Common myeloid progenitor, CD34-positive (primary cell): ENCODE data around the gene MMD2.

Source experiments
- CTCF ChIA-PET: fragments of 350-600 bp; sonication (Branson Sonifier 250); formaldehyde crosslinking; loops from one replicate; lab custom pipeline; 2021; ENCODE audit warnings: antibody characterized with exemption; lab: Charles Lee
- POLR2A ChIA-PET: fragments of 350-600 bp; sonication (Branson Sonifier 250); formaldehyde crosslinking; loops from one replicate; lab custom pipeline; 2021; ENCODE audit warnings: antibody characterized with exemption; lab: Charles Lee
- DNase-seq, 3 donors: peaks; one replicate each; pipeline versions ENCODE4 v3.0.0 to v3.0.0-alpha.2; 2013
- H3K27ac ChIP-seq, 2 experiments: 1 replicate in 1 of 2; 2 replicates in 1 of 2; pipeline ENCODE4 v1.7.0; 2013; ENCODE audit warnings: inconsistent platforms in 2 of 2, low read length in 2 of 2, mild to moderate bottlenecking in 2 of 2, low read depth in 1 of 2, moderate library complexity in 1 of 2; ENCODE audit not compliant: severe bottlenecking in 2 of 2, insufficient read depth in 1 of 2, poor library complexity in 1 of 2
- H3K27me3 ChIP-seq, 5 experiments: replicated peaks in 2 of 5; 1 replicate in 3 of 5; 2 replicates in 2 of 5; pipeline versions ENCODE4 v1.6.1 to v1.7.0; 2013; ENCODE audit warnings: low read length in 4 of 5, mild to moderate bottlenecking in 2 of 5, moderate library complexity in 2 of 5, inconsistent platforms in 1 of 5; ENCODE audit not compliant: insufficient read depth in 5 of 5, control insufficient read depth in 4 of 5
- H3K36me3 ChIP-seq, 4 experiments: 1 replicate in 2 of 4; 2 replicates in 2 of 4; pipeline versions ENCODE4 v1.6.1 to v1.7.0; 2013; ENCODE audit warnings: low read length in 3 of 4, control low read depth in 1 of 4, mild to moderate bottlenecking in 1 of 4; ENCODE audit not compliant: control insufficient read depth in 4 of 4, insufficient read depth in 4 of 4
- H3K4me1 ChIP-seq, 4 experiments: 1 replicate in 3 of 4; 2 replicates in 1 of 4; pipeline versions ENCODE4 v1.6.1 to v1.7.1; 2013; ENCODE audit warnings: low read length in 3 of 4, mild to moderate bottlenecking in 3 of 4, control low read depth in 1 of 4, inconsistent platforms in 1 of 4, moderate library complexity in 1 of 4; ENCODE audit not compliant: control insufficient read depth in 4 of 4, insufficient read depth in 4 of 4; ENCODE audit errors: control extremely low read depth in 1 of 4
- H3K4me3 ChIP-seq, 7 experiments: 1 replicate in 4 of 7; 2 replicates in 3 of 7; pipeline versions ENCODE4 v1.5.1 to v1.7.0; 2013; ENCODE audit warnings: mild to moderate bottlenecking in 7 of 7, low read length in 6 of 7, moderate library complexity in 6 of 7, inconsistent platforms in 2 of 7, low read depth in 2 of 7, control low read depth in 1 of 7; ENCODE audit not compliant: insufficient read depth in 4 of 7, control insufficient read depth in 1 of 7; ENCODE audit errors: extremely low read depth in 1 of 7
- H3K9me3 ChIP-seq, 5 experiments: 1 replicate in 4 of 5; 2 replicates in 1 of 5; pipeline versions ENCODE4 v1.6.1 to v1.7.1; 2013; ENCODE audit warnings: low read length in 4 of 5, mild to moderate bottlenecking in 2 of 5, inconsistent platforms in 1 of 5, low read depth in 1 of 5, moderate library complexity in 1 of 5; ENCODE audit not compliant: control insufficient read depth in 4 of 5, insufficient read depth in 2 of 5; ENCODE audit errors: control extremely low read depth in 1 of 5
- WGBS: methylation state at CpG from one replicate; pipeline ENCODE4 v1.1.5; 2013; ENCODE audit not compliant: insufficient coverage; 5-methylcytosine and 5-hydroxymethylcytosine counted together

The MMD2 gene

DNA sequence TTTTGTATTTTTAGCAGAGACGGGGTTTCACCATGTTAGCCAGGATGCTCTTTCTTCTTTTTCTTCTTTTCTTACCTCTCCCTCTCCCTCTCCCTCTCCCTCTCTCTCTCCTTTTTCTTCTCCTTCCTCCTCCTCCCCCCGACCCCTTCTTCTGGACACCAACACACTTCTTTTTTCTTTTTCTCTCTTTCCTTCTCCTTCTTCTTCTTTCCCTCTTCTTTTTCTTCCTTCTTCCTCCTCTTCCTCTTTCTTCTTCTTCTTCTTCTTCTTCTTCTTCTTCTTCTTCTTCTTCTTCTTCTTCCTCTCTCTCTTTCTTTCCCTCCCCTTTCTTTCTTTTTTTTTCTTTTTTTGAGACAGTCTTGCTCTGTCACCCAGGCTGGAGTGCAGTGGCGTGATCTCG, 14.0 kb downstream of the MMD2 start:
- H3K36me3 ChIP-seq: no peaks in the 10 kb centered on the region

GRCh38 chr7:4943297-4943696, 15.7 kb downstream of the MMD2 start:
- no peak for DNase-seq
- no peak overlapping the region for H3K4me3 ChIP-seq
- no peaks in the 10 kb centered on the region for H3K4me1 ChIP-seq
- H3K27ac ChIP-seq: no peak overlapping the region
- CTCF ChIA-PET: no interaction called here
- POLR2A ChIA-PET: no interaction called here
- 95% methylated on average over 4 of the region's 10 CpGs for WGBS
- no peaks in the 10 kb centered on the region for H3K36me3 ChIP-seq
- no peaks in the 10 kb centered on the region for H3K9me3 ChIP-seq
- H3K27me3 ChIP-seq: peaks cover 0 to 12% (median 0%) of the 10 kb centered on the region in 5 experiments

More for the DNA sequence above, 14.0 kb downstream of the MMD2 start:
- WGBS: 83% methylated on average over 2 of the region's 4 CpGs
- DNase-seq: no peak
- H3K4me1 ChIP-seq: no peaks in the 10 kb centered on the region
- peaks cover 0 to 4% (median 0%) of the 10 kb centered on the region in 5 experiments for H3K9me3 ChIP-seq
- ChIA-PET POLR2A (no interaction called here), CTCF (no interaction called here)
- no peak overlapping the region for H3K27ac ChIP-seq
- peaks cover 0 to 12% (median 0%) of the 10 kb centered on the region in 5 experiments for H3K27me3 ChIP-seq
- no peak overlapping the region for H3K4me3 ChIP-seq

GRCh38 chr7:4939971-4940728, 18.8 kb downstream of the MMD2 start:
- Histone ChIP-seq H3K36me3 (no peaks in the 10 kb centered on the region), H3K4me3 (no peak overlapping the region), H3K4me1 (no peaks in the 10 kb centered on the region), H3K9me3 (no peaks in the 10 kb centered on the region), H3K27ac (no peak overlapping the region), H3K27me3 (peaks cover 0 to 3% (median 0%) of the 10 kb centered on the region in 5 experiments)
- ChIA-PET POLR2A (no interaction called here), CTCF (no interaction called here)
- WGBS: 95% methylated on average over 19 of the region's 26 CpGs
- no peak for DNase-seq

GRCh38 chr7:4937411-4937810, 21.6 kb downstream of the MMD2 start:
- ChIA-PET CTCF (no interaction called here), POLR2A (no interaction called here)
- no peaks in the 10 kb centered on the region for H3K4me1 ChIP-seq
- H3K4me3 ChIP-seq: no peak overlapping the region
- no peaks in the 10 kb centered on the region for H3K9me3 ChIP-seq
- H3K36me3 ChIP-seq: no peaks in the 10 kb centered on the region
- WGBS: 91% methylated on average over 4 of the region's 7 CpGs
- H3K27ac ChIP-seq: no peak overlapping the region
- no peak for DNase-seq
- no peaks in the 10 kb centered on the region for H3K27me3 ChIP-seq

- no peaks in the 10 kb centered on the region for H3K4me1 ChIP-seq
- no peak overlapping the region for H3K4me3 ChIP-seq
- H3K9me3 ChIP-seq: no peaks in the 10 kb centered on the region
- no peak overlapping the region for H3K27ac ChIP-seq
- ChIA-PET CTCF (no interaction called here), POLR2A (no interaction called here)
- no peaks in the 10 kb centered on the region for H3K36me3 ChIP-seq
- no peak for DNase-seq
- no peaks in the 10 kb centered on the region for H3K27me3 ChIP-seq
- WGBS: 87% methylated on average over 14 of the region's 15 CpGs
Observed at GRCh38 chr7:4934419-4935025, 24.5 kb downstream of the MMD2 start.

- Histone ChIP-seq H3K4me3 (no peak overlapping the region), H3K36me3 (no peaks in the 10 kb centered on the region), H3K4me1 (no peaks in the 10 kb centered on the region), H3K27me3 (peaks cover 0 to 6% (median 0%) of the 10 kb centered on the region in 5 experiments), H3K27ac (no peak overlapping the region), H3K9me3 (no peaks in the 10 kb centered on the region)
- peak; percentile 10 to 50 (median 31) for DNase-seq
- ChIA-PET CTCF (interaction anchor here (1.0 kb wide), 1 partner anchor 13 kb away, joined by 3 read pairs; no protein-coding TSS in a partner anchor), POLR2A (no interaction called here)
- 58% methylated on average over 1 of the region's 12 CpGs for WGBS
Observed at GRCh38 chr7:4931943-4932342, 27.0 kb downstream of the MMD2 start.

- H3K4me3 ChIP-seq: no peak overlapping the region
- no peak for DNase-seq
- peaks cover 0 to 6% (median 0%) of the 10 kb centered on the region in 5 experiments for H3K27me3 ChIP-seq
- no peaks in the 10 kb centered on the region for H3K9me3 ChIP-seq
- no peaks in the 10 kb centered on the region for H3K4me1 ChIP-seq
- 85% methylated on average over 8 of the region's 8 CpGs for WGBS
- ChIA-PET CTCF (no interaction called here), POLR2A (no interaction called here)
- no peaks in the 10 kb centered on the region for H3K36me3 ChIP-seq
- H3K27ac ChIP-seq: no peak overlapping the region
Observed at GRCh38 chr7:4929005-4929404, 30.0 kb downstream of the MMD2 start.
